Mucosa of stomach (tissue), 1 donor: ENCODE data around the gene CCNJL.

Experiments used
- H3K27me3 ChIP-seq: one replicate; pipeline ENCODE4 v1.7.0; 2013; ENCODE audit warnings: mild to moderate bottlenecking, low read length; ENCODE audit not compliant: control insufficient read depth, insufficient read depth
- H3K36me3 ChIP-seq: one replicate; pipeline ENCODE4 v1.7.0; 2013; ENCODE audit warnings: low read length; ENCODE audit not compliant: control insufficient read depth, insufficient read depth
- H3K4me1 ChIP-seq: one replicate; pipeline ENCODE4 v1.7.0; 2013; ENCODE audit warnings: mild to moderate bottlenecking, low read length; ENCODE audit not compliant: control insufficient read depth, insufficient read depth
- H3K4me3 ChIP-seq: one replicate; pipeline ENCODE4 v1.7.0; 2013; ENCODE audit warnings: low read length
- H3K9ac ChIP-seq: one replicate; pipeline ENCODE4 v1.7.0; 2013; ENCODE audit warnings: mild to moderate bottlenecking, low read length, moderate library complexity
- H3K9me3 ChIP-seq: one replicate; pipeline ENCODE4 v1.7.0; 2013; ENCODE audit warnings: mild to moderate bottlenecking, low read length, moderate library complexity; ENCODE audit not compliant: control insufficient read depth
- donor health status: Pancreatic carcinoma.

CCNJL gene

DNA sequence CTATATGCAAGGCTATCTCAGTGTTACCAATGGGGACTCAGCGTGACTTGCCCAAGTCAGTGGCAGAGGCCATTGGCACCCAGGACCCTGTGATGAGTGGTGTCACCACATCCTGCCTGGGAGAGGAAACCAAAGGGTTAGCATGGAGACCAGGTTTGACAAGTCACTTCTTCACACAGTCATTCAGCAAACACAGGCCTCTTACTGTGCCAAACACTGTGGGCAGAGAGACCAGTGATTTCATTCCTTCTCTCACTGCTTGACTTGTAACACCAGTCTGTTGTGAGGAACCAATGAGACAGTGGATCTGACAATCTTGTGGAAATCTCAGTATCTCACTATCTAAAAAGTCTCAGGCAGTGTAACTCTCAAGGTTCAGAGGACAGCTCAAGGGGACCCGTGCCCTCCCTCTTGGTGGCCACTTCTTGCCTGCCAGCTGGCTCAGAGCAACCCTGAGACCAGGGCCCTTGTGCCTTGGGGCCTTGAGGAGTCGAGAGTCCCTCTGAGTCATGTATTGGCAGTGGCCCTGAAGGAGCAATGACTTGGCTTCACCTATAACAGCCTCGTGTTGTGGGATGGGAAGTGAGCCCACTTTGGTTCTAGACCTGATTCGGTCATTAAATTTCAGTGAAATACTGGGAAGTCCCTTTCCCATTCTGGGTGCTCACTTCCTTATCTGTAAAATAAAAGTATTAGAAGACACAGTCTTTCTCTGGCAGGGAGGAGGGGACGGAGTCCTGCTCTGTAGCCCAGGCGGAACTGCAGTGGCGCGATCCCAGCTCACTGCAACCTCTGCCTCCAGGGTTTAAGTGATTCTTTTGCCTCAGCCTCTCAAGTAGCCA is 81.5 kb downstream of the CCNJL start:
- H3K27me3 ChIP-seq = no peaks in the 10 kb centered on the region
- no peak overlapping the region for H3K4me3 ChIP-seq
- H3K4me1 ChIP-seq = no peaks in the 10 kb centered on the region
- H3K9me3 ChIP-seq = no peaks in the 10 kb centered on the region
- H3K36me3 ChIP-seq = no peaks in the 10 kb centered on the region
- H3K9ac ChIP-seq = no peak overlapping the region

DNA sequence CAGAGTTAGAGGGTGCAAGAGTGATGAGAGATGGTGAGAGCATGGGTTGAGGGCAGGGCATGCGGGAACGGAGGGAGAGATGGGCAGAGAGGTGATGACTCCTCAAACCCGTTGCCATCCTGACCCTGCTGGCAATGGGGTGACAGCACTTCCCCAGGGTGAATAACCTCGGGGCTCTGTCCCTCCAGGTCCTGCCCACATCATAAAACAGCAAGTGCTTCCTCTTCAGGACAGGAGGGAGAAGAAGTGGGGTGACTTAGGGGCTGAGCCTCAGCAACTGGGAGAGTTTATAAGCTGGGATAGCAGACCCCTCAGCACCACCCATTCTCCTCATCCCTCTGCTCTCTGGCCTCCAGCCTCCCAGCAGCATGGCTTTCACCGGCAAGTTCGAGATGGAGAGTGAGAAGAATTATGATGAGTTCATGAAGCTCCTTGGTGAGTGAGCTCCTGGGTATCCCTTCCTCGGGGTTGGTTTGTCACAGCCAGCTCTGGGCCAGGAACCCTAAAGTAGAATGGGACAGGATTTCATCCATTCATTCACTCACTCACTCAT is 83.1 kb downstream of the CCNJL start, which contains the start of gene FABP6:
TSS of gene FABP6 (plus strand) at position 317 of the 553 bp plus-strand sequence. CDS start at position 369, 52 bp downstream.
- H3K36me3 ChIP-seq = no peaks in the 10 kb centered on the region
- H3K4me3 ChIP-seq = no peak within 1 kb of the TSS
- no peaks in the 10 kb centered on the region for H3K9me3 ChIP-seq
- H3K4me1 ChIP-seq = no peaks in the 10 kb centered on the region
- no peaks in the 10 kb centered on the region for H3K27me3 ChIP-seq
- H3K9ac ChIP-seq = no peak within 1 kb of the TSS

GRCh38 chr5:160227012-160227411 is 85.4 kb downstream of the CCNJL start:
- no peaks in the 10 kb centered on the region for H3K4me1 ChIP-seq
- no peak overlapping the region for H3K4me3 ChIP-seq
- no peaks in the 10 kb centered on the region for H3K27me3 ChIP-seq
- no peaks in the 10 kb centered on the region for H3K36me3 ChIP-seq
- no peak overlapping the region for H3K9ac ChIP-seq
- H3K9me3 ChIP-seq = no peaks in the 10 kb centered on the region

GRCh38 chr5:160221082-160221481 is 91.3 kb downstream of the CCNJL start:
- Histone ChIP-seq H3K36me3 (no peaks in the 10 kb centered on the region), H3K27me3 (no peaks in the 10 kb centered on the region), H3K9me3 (no peaks in the 10 kb centered on the region), H3K9ac (no peak overlapping the region), H3K4me1 (no peaks in the 10 kb centered on the region), H3K4me3 (no peak overlapping the region)

DNA sequence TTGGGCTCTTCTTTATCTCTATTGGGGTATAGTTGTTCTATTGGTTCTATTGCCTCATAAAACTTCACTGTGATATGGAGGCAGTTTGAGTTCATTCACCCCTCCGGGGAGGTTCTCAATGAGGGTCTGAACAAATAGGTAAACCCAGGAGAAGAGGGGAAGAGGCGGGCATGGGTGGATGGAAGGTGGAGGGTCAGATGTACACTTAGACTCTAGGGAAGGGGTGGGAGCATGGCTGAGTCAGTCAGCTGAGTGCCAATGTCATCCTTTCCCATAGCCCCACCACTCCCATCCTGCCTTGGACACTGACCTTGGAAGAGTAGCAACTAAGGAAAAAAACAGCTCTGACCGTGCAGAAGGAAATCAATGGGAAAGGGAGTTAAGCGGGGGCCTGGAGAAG is 93.0 kb downstream of the CCNJL start:
- no peak overlapping the region for H3K9ac ChIP-seq
- H3K36me3 ChIP-seq = no peaks in the 10 kb centered on the region
- no peak overlapping the region for H3K4me3 ChIP-seq
- no peaks in the 10 kb centered on the region for H3K4me1 ChIP-seq
- H3K27me3 ChIP-seq = no peaks in the 10 kb centered on the region
- no peaks in the 10 kb centered on the region for H3K9me3 ChIP-seq

GRCh38 chr5:160213537-160213936 is 98.8 kb downstream of the CCNJL start:
- H3K4me3 ChIP-seq = no peak overlapping the region
- H3K9me3 ChIP-seq = no peaks in the 10 kb centered on the region
- no peak overlapping the region for H3K9ac ChIP-seq
- H3K36me3 ChIP-seq = no peaks in the 10 kb centered on the region
- H3K27me3 ChIP-seq = no peaks in the 10 kb centered on the region
- H3K4me1 ChIP-seq = peaks cover 12% of the 10 kb centered on the region

- Histone ChIP-seq H3K9me3 (no peaks in the 10 kb centered on the region), H3K4me1 (peaks cover 12% of the 10 kb centered on the region), H3K27me3 (no peaks in the 10 kb centered on the region), H3K36me3 (no peaks in the 10 kb centered on the region), H3K9ac (no peak overlapping the region), H3K4me3 (no peak overlapping the region)
Observed at GRCh38 chr5:160211352-160211751, 101.0 kb downstream of the CCNJL start.

- Histone ChIP-seq H3K9ac (no peak overlapping the region), H3K4me1 (peaks cover 12% of the 10 kb centered on the region), H3K36me3 (no peaks in the 10 kb centered on the region), H3K4me3 (no peak overlapping the region), H3K27me3 (no peaks in the 10 kb centered on the region), H3K9me3 (no peaks in the 10 kb centered on the region)
Observed at GRCh38 chr5:160210606-160211005, 101.8 kb downstream of the CCNJL start.

GRCh38 chr5:160209917-160210316 is 102.4 kb downstream of the CCNJL start:
- no peak overlapping the region for H3K4me3 ChIP-seq
- no peaks in the 10 kb centered on the region for H3K36me3 ChIP-seq
- no peaks in the 10 kb centered on the region for H3K27me3 ChIP-seq
- no peaks in the 10 kb centered on the region for H3K9me3 ChIP-seq
- no peak overlapping the region for H3K9ac ChIP-seq
- H3K4me1 ChIP-seq = peaks cover 12% of the 10 kb centered on the region

- Histone ChIP-seq H3K4me3 (no peak overlapping the region), H3K4me1 (peaks cover 12% of the 10 kb centered on the region), H3K9me3 (no peaks in the 10 kb centered on the region), H3K36me3 (no peaks in the 10 kb centered on the region), H3K9ac (no peak overlapping the region), H3K27me3 (no peaks in the 10 kb centered on the region)
Observed at GRCh38 chr5:160207061-160207460, 105.3 kb downstream of the CCNJL start.
